WTC11 (cell line): ENCODE results near the gene ARHGEF19. TPM values are rescaled to one million over a fixed set of nuclear protein-coding genes. Genes with fewer than 3 reads are reported as not detected.

ENCODE experiments used
- ATAC-seq: fragments of 200-7000 bp; cut with Tn5 transposase; 2 replicates; pipeline ENCODE4 v1.10.0; 2021; ENCODE audit warnings: mild to moderate bottlenecking, moderate library complexity
- CTCF ChIA-PET: fragments of 300-600 bp; sonication (Branson Sonifier 250); formaldehyde crosslinking; loops from one replicate; lab custom pipeline; 2021; ENCODE audit warnings: antibody characterized with exemption; lab: Charles Lee
- POLR2A ChIA-PET: fragments of 350-600 bp; sonication (Branson Sonifier 250); formaldehyde crosslinking; loops from one replicate; lab custom pipeline; 2021; ENCODE audit warnings: antibody characterized with exemption; lab: Charles Lee
- DNase-seq: peaks from one replicate; pipeline ENCODE4 v3.0.0; 2021; ENCODE audit warnings: low spot score
- H3K27ac Mint-ChIP-seq: 2 replicates; pipeline ENCODE4 v1.8.0; 2021; ENCODE audit warnings: mixed read lengths
- H3K27me3 Mint-ChIP-seq: 2 replicates; pipeline ENCODE4 v1.8.0; 2021; ENCODE audit warnings: low read depth, mild to moderate bottlenecking, moderate library complexity, mixed read lengths
- H3K36me3 Mint-ChIP-seq: 2 replicates; pipeline ENCODE4 v1.8.0; 2021; ENCODE audit warnings: mixed read lengths
- H3K4me1 Mint-ChIP-seq: 2 replicates; pipeline ENCODE4 v1.8.0; 2022; ENCODE audit warnings: mixed read lengths
- H3K4me3 Mint-ChIP-seq: 2 replicates; pipeline ENCODE4 v1.8.0; 2021; ENCODE audit warnings: mild to moderate bottlenecking, moderate library complexity, mixed read lengths
- H3K9me3 Mint-ChIP-seq: 2 replicates; pipeline ENCODE4 v1.8.0; 2021; ENCODE audit warnings: mixed read lengths
- ESRRA ChIP-seq: sonication (generic); formaldehyde crosslinking; IDR thresholded peaks from 2 replicates; pipeline ENCODE4 v1.8.1; 2022; ENCODE audit warnings: mild to moderate bottlenecking, missing genetic modification reagents, borderline replicate concordance
- FOXJ3 ChIP-seq: sonication (generic); formaldehyde crosslinking; IDR thresholded peaks from 2 replicates; pipeline ENCODE4 v1.9.0; 2021; ENCODE audit warnings: missing genetic modification reagents, mild to moderate bottlenecking, borderline replicate concordance
- FOXK1 ChIP-seq: sonication (generic); formaldehyde crosslinking; IDR thresholded peaks from 2 replicates; pipeline ENCODE4 v1.8.0; 2022; ENCODE audit warnings: mild to moderate bottlenecking, moderate library complexity, missing genetic modification reagents
- GABPB1 ChIP-seq: sonication (generic); formaldehyde crosslinking; IDR thresholded peaks from 2 replicates; pipeline ENCODE4 v1.8.1; 2023; ENCODE audit warnings: mild to moderate bottlenecking, missing genetic modification reagents
- NFE2L1 ChIP-seq: sonication (generic); formaldehyde crosslinking; IDR thresholded peaks from 2 replicates; pipeline ENCODE4 v1.8.1; 2023; ENCODE audit warnings: missing genetic modification reagents
- NFYB ChIP-seq: sonication (generic); formaldehyde crosslinking; conservative IDR thresholded peaks from 2 replicates; pipeline ENCODE4 v1.8.0; 2022; ENCODE audit warnings: low read depth, missing genetic modification reagents
- NR2C2 ChIP-seq: sonication (generic); formaldehyde crosslinking; IDR thresholded peaks from 2 replicates; pipeline ENCODE4 v1.8.0; 2022; ENCODE audit warnings: mild to moderate bottlenecking, missing genetic modification reagents
- RELA ChIP-seq: sonication (generic); formaldehyde crosslinking; IDR thresholded peaks from 2 replicates; pipeline ENCODE4 v1.8.1; 2022; ENCODE audit warnings: missing genetic modification reagents, mild to moderate bottlenecking, borderline replicate concordance
- SP1 ChIP-seq: sonication (generic); formaldehyde crosslinking; conservative IDR thresholded peaks from 2 replicates; pipeline ENCODE4 v1.8.1; 2022; ENCODE audit warnings: missing genetic modification reagents
- TEAD1 ChIP-seq: sonication (generic); formaldehyde crosslinking; IDR thresholded peaks from 2 replicates; pipeline ENCODE4 v1.8.0; 2022; ENCODE audit warnings: mild to moderate bottlenecking, missing genetic modification reagents
- ZNF121 ChIP-seq: sonication (generic); formaldehyde crosslinking; IDR thresholded peaks from 2 replicates; pipeline ENCODE4 v1.8.0; 2023; ENCODE audit warnings: missing genetic modification reagents
- ZNF416 ChIP-seq: fragments of 250-450 bp; sonication (Bioruptor Pico); IDR thresholded peaks from 2 replicates; pipeline ENCODE4 v1.9.0; 2021; ENCODE audit warnings: mild to moderate bottlenecking, inconsistent platforms
- total RNA-seq: library from RNA; stranded (reverse); gene quantifications from 3 replicates; pipeline ENCODE4 v1.2.3, GENCODE V29; 2021
- TF ChIP-seq, protein P1 (sequence below): sonication (generic); formaldehyde crosslinking; conservative IDR thresholded peaks from 2 replicates; pipeline ENCODE4 v1.8.1; 2023; ENCODE audit warnings: mild to moderate bottlenecking, low read depth, missing genetic modification reagents, moderate library complexity
- TF ChIP-seq, protein P2 (sequence below): sonication (generic); formaldehyde crosslinking; IDR thresholded peaks from 2 replicates; pipeline ENCODE4 v1.8.1; 2022; ENCODE audit warnings: low read depth, mild to moderate bottlenecking, moderate library complexity, missing genetic modification reagents, borderline replicate concordance
- TF ChIP-seq, protein P3 (sequence below): sonication (generic); formaldehyde crosslinking; IDR thresholded peaks from 2 replicates; pipeline ENCODE4 v1.8.1; 2023; ENCODE audit warnings: mild to moderate bottlenecking, missing genetic modification reagents
- TF ChIP-seq, protein P4 (sequence below): fragments of 250-450 bp; sonication (Bioruptor Pico); IDR thresholded peaks from 2 replicates; pipeline ENCODE4 v1.9.0; 2021; ENCODE audit warnings: mild to moderate bottlenecking, borderline replicate concordance
- TF ChIP-seq, protein P5 (sequence below): fragments of 250-450 bp; sonication (Bioruptor Pico); IDR thresholded peaks from 2 replicates; pipeline ENCODE4 v2.1.2; 2022; ENCODE audit warnings: mild to moderate bottlenecking, moderate library complexity
- TF ChIP-seq, protein P6 (sequence below): sonication (generic); formaldehyde crosslinking; IDR thresholded peaks from 2 replicates; pipeline ENCODE4 v1.8.0; 2022; ENCODE audit warnings: missing genetic modification reagents

Gene ARHGEF19
- total RNA-seq, 1 experiment from 2014 or later: 53.1 TPM

DNA sequence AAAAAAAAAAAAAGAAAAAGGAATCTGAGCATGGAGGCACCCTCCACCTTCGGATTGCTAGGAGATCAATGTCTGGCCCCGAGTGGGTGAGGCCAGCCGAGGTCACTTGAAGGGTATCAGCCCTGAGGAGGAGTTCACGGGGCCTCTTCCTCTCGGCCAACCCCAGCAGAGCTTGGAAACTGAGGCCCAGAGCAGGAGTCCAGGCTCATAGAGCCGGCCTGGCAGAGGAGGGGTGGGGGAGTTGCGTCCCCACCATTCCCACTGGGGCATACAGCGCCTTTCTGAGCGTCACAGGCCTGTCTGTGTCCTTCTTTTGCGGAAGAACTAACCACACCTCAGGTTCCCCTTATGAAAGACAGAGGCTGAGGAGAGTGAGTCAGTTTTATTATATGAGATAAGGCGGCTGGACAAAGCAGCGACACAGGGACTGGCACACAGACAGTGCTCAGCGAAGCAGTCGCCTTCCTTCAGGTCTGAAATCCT, 39.4 kb downstream of the ARHGEF19 start:
- no peak overlapping the region for H3K27ac Mint-ChIP-seq
- no peaks in the 10 kb centered on the region for H3K36me3 Mint-ChIP-seq
- DNase-seq: no peak
- no peak for TF ChIP-seq SP1 (CRISPR knock-in tag)
- no peak for TF ChIP-seq NFYB (CRISPR knock-in tag)
- no peak for TF ChIP-seq RELA (CRISPR knock-in tag)
- TF ChIP-seq, protein P1, sequence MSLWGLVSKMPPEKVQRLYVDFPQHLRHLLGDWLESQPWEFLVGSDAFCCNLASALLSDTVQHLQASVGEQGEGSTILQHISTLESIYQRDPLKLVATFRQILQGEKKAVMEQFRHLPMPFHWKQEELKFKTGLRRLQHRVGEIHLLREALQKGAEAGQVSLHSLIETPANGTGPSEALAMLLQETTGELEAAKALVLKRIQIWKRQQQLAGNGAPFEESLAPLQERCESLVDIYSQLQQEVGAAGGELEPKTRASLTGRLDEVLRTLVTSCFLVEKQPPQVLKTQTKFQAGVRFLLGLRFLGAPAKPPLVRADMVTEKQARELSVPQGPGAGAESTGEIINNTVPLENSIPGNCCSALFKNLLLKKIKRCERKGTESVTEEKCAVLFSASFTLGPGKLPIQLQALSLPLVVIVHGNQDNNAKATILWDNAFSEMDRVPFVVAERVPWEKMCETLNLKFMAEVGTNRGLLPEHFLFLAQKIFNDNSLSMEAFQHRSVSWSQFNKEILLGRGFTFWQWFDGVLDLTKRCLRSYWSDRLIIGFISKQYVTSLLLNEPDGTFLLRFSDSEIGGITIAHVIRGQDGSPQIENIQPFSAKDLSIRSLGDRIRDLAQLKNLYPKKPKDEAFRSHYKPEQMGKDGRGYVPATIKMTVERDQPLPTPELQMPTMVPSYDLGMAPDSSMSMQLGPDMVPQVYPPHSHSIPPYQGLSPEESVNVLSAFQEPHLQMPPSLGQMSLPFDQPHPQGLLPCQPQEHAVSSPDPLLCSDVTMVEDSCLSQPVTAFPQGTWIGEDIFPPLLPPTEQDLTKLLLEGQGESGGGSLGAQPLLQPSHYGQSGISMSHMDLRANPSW: no peak
- TF ChIP-seq GABPB1: no peak
- no peak for TF ChIP-seq FOXJ3 (CRISPR knock-in tag)
- no peak for TF ChIP-seq ZNF121 (CRISPR knock-in tag)
- TF ChIP-seq NFE2L1 (CRISPR knock-in tag): no peak
- TF ChIP-seq TEAD1 (CRISPR knock-in tag): no peak
- no peak overlapping the region for H3K4me3 Mint-ChIP-seq
- POLR2A ChIA-PET: no interaction called here
- H3K27me3 Mint-ChIP-seq: no peaks in the 10 kb centered on the region
- no peak for ATAC-seq
- H3K9me3 Mint-ChIP-seq: no peaks in the 10 kb centered on the region
- CTCF ChIA-PET: no interaction called here
- H3K4me1 Mint-ChIP-seq: peaks cover 22% of the 10 kb centered on the region

DNA sequence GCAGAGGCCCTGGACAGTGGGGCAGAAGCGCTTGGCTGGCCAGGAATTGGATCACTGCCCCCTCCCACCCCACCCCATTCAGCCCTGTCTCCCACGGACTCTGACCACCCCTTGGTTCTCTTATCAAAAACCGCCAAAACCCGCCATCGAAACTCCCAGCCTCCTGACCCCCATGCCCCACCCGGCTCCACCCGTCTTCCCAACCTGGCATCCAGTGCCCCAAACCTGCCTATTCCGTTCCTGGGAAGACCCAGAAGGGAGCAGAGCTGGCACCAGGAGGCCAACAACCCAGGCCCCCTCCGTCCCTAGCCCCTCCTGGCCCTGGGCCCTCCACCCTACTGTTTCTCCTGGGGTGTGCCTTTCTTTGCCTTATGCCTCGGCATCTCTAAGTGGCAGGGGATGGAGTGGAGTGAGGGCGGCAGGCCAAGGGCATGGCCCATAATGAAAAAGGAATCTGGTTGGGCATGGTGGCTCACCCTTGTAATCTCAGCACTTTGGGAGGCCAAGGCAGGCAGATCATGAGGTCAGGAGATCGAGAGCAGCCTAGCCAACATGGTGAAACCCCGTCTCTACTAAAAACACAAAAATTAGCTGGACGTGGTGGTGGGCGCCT, 40.1 kb downstream of the ARHGEF19 start:
- POLR2A ChIA-PET: no interaction called here
- DNase-seq (no peak), ATAC-seq (no peak)
- Mint-ChIP-seq H3K27me3 (no peaks in the 10 kb centered on the region), H3K27ac (no peak overlapping the region), H3K36me3 (no peaks in the 10 kb centered on the region), H3K4me3 (no peak overlapping the region), H3K9me3 (no peaks in the 10 kb centered on the region), H3K4me1 (peaks cover 22% of the 10 kb centered on the region)
- CTCF ChIA-PET: interaction anchor here (1.4 kb wide), 2 partner anchors 90 to 94 kb away, joined by 4 to 7 read pairs; no protein-coding TSS in a partner anchor
- TF ChIP-seq, protein P2, sequence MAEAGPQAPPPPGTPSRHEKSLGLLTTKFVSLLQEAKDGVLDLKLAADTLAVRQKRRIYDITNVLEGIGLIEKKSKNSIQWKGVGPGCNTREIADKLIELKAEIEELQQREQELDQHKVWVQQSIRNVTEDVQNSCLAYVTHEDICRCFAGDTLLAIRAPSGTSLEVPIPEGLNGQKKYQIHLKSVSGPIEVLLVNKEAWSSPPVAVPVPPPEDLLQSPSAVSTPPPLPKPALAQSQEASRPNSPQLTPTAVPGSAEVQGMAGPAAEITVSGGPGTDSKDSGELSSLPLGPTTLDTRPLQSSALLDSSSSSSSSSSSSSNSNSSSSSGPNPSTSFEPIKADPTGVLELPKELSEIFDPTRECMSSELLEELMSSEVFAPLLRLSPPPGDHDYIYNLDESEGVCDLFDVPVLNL (CRISPR knock-in tag): no peak
- TF ChIP-seq ESRRA (CRISPR knock-in tag) (no peak), FOXK1 (no peak), ZNF416 (CRISPR knock-in tag) (no peak), NR2C2 (CRISPR knock-in tag) (no peak)
- TF ChIP-seq, protein P3, sequence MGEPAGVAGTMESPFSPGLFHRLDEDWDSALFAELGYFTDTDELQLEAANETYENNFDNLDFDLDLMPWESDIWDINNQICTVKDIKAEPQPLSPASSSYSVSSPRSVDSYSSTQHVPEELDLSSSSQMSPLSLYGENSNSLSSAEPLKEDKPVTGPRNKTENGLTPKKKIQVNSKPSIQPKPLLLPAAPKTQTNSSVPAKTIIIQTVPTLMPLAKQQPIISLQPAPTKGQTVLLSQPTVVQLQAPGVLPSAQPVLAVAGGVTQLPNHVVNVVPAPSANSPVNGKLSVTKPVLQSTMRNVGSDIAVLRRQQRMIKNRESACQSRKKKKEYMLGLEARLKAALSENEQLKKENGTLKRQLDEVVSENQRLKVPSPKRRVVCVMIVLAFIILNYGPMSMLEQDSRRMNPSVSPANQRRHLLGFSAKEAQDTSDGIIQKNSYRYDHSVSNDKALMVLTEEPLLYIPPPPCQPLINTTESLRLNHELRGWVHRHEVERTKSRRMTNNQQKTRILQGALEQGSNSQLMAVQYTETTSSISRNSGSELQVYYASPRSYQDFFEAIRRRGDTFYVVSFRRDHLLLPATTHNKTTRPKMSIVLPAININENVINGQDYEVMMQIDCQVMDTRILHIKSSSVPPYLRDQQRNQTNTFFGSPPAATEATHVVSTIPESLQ (CRISPR knock-in tag): no peak
- TF ChIP-seq, protein P4, sequence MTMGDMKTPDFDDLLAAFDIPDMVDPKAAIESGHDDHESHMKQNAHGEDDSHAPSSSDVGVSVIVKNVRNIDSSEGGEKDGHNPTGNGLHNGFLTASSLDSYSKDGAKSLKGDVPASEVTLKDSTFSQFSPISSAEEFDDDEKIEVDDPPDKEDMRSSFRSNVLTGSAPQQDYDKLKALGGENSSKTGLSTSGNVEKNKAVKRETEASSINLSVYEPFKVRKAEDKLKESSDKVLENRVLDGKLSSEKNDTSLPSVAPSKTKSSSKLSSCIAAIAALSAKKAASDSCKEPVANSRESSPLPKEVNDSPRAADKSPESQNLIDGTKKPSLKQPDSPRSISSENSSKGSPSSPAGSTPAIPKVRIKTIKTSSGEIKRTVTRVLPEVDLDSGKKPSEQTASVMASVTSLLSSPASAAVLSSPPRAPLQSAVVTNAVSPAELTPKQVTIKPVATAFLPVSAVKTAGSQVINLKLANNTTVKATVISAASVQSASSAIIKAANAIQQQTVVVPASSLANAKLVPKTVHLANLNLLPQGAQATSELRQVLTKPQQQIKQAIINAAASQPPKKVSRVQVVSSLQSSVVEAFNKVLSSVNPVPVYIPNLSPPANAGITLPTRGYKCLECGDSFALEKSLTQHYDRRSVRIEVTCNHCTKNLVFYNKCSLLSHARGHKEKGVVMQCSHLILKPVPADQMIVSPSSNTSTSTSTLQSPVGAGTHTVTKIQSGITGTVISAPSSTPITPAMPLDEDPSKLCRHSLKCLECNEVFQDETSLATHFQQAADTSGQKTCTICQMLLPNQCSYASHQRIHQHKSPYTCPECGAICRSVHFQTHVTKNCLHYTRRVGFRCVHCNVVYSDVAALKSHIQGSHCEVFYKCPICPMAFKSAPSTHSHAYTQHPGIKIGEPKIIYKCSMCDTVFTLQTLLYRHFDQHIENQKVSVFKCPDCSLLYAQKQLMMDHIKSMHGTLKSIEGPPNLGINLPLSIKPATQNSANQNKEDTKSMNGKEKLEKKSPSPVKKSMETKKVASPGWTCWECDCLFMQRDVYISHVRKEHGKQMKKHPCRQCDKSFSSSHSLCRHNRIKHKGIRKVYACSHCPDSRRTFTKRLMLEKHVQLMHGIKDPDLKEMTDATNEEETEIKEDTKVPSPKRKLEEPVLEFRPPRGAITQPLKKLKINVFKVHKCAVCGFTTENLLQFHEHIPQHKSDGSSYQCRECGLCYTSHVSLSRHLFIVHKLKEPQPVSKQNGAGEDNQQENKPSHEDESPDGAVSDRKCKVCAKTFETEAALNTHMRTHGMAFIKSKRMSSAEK: no peak
- TF ChIP-seq, protein P5, sequence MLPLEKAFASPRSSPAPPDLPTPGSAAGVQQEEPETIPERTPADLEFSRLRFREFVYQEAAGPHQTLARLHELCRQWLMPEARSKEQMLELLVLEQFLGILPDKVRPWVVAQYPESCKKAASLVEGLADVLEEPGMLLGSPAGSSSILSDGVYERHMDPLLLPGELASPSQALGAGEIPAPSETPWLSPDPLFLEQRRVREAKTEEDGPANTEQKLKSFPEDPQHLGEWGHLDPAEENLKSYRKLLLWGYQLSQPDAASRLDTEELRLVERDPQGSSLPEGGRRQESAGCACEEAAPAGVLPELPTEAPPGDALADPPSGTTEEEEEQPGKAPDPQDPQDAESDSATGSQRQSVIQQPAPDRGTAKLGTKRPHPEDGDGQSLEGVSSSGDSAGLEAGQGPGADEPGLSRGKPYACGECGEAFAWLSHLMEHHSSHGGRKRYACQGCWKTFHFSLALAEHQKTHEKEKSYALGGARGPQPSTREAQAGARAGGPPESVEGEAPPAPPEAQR: no peak
- TF ChIP-seq, protein P6, sequence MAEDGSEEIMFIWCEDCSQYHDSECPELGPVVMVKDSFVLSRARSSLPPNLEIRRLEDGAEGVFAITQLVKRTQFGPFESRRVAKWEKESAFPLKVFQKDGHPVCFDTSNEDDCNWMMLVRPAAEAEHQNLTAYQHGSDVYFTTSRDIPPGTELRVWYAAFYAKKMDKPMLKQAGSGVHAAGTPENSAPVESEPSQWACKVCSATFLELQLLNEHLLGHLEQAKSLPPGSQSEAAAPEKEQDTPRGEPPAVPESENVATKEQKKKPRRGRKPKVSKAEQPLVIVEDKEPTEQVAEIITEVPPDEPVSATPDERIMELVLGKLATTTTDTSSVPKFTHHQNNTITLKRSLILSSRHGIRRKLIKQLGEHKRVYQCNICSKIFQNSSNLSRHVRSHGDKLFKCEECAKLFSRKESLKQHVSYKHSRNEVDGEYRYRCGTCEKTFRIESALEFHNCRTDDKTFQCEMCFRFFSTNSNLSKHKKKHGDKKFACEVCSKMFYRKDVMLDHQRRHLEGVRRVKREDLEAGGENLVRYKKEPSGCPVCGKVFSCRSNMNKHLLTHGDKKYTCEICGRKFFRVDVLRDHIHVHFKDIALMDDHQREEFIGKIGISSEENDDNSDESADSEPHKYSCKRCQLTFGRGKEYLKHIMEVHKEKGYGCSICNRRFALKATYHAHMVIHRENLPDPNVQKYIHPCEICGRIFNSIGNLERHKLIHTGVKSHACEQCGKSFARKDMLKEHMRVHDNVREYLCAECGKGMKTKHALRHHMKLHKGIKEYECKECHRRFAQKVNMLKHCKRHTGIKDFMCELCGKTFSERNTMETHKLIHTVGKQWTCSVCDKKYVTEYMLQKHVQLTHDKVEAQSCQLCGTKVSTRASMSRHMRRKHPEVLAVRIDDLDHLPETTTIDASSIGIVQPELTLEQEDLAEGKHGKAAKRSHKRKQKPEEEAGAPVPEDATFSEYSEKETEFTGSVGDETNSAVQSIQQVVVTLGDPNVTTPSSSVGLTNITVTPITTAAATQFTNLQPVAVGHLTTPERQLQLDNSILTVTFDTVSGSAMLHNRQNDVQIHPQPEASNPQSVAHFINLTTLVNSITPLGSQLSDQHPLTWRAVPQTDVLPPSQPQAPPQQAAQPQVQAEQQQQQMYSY: no peak
